Mesenchymal stem cell (in vitro differentiated cells and primary cell): ENCODE measurements around the gene ACSF3.

ENCODE experiments used
- DNase-seq: peaks from one replicate; pipeline ENCODE4 v3.0.0-alpha.2; 2013
- H2AFZ ChIP-seq: one replicate; pipeline ENCODE4 v1.6.1; 2013; ENCODE audit warnings: low read depth, mild to moderate bottlenecking, control low read depth, inconsistent platforms, low read length, moderate library complexity
- H2AK5ac ChIP-seq: 2 replicates; pipeline ENCODE4 v1.6.1; 2013; ENCODE audit warnings: low read length, moderate library complexity, mild to moderate bottlenecking, inconsistent platforms; ENCODE audit not compliant: severe bottlenecking
- H2BK120ac ChIP-seq: one replicate; pipeline ENCODE4 v1.6.1; 2013; ENCODE audit warnings: low read depth, mild to moderate bottlenecking, inconsistent platforms, low read length, moderate library complexity
- H2BK12ac ChIP-seq, 2 experiments: one replicate each; pipeline ENCODE4 v1.6.1; 2013; ENCODE audit warnings: inconsistent platforms in 2 of 2, low read length in 2 of 2, mild to moderate bottlenecking in 2 of 2, moderate library complexity in 2 of 2, control low read depth in 1 of 2
- H2BK15ac ChIP-seq: one replicate; pipeline ENCODE4 v1.6.1; 2013; ENCODE audit warnings: mild to moderate bottlenecking, low read depth, inconsistent platforms; ENCODE audit not compliant: poor library complexity, severe bottlenecking
- H2BK5ac ChIP-seq: 2 replicates; pipeline ENCODE4 v1.6.1; 2013; ENCODE audit warnings: low read depth, mild to moderate bottlenecking, low read length, control low read depth, inconsistent platforms; ENCODE audit not compliant: poor library complexity, severe bottlenecking
- H3K14ac ChIP-seq, 2 experiments: one replicate each; pipeline ENCODE4 v1.6.1; 2013; ENCODE audit warnings: inconsistent platforms in 2 of 2, low read length in 2 of 2, control low read depth in 1 of 2, mild to moderate bottlenecking in 1 of 2, moderate library complexity in 1 of 2
- H3K18ac ChIP-seq, 2 experiments: one replicate each; pipeline ENCODE4 v1.6.1; 2013; ENCODE audit warnings: inconsistent platforms in 2 of 2, low read length in 2 of 2, control low read depth in 1 of 2, low read depth in 1 of 2, mild to moderate bottlenecking in 1 of 2
- H3K23ac ChIP-seq, 2 experiments: one replicate each; pipeline ENCODE4 v1.6.1; 2013; ENCODE audit warnings: inconsistent platforms in 2 of 2, low read length in 2 of 2, mild to moderate bottlenecking in 2 of 2, moderate library complexity in 2 of 2, control low read depth in 1 of 2
- H3K27ac ChIP-seq: 2 replicates; pipeline ENCODE4 v1.5.1; 2013; ENCODE audit warnings: mild to moderate bottlenecking, moderate library complexity, low read length, control low read depth, inconsistent platforms; ENCODE audit not compliant: poor library complexity, severe bottlenecking
- H3K27me3 ChIP-seq, 2 experiments: 2 replicates each; pipeline versions ENCODE4 v1.6.1 to v1.7.0; 2013; ENCODE audit warnings: low read length in 2 of 2, mild to moderate bottlenecking in 2 of 2, moderate library complexity in 2 of 2, control low read depth in 1 of 2, inconsistent platforms in 1 of 2; ENCODE audit not compliant: control insufficient read depth in 1 of 2, insufficient read depth in 1 of 2
- H3K36me3 ChIP-seq, 2 experiments: 2 replicates each; pipeline versions ENCODE4 v1.6.1 to v1.7.0; 2013; ENCODE audit warnings: low read length in 2 of 2, control low read depth in 1 of 2, inconsistent platforms in 1 of 2, low read depth in 1 of 2, mild to moderate bottlenecking in 1 of 2; ENCODE audit not compliant: insufficient read depth in 2 of 2, control insufficient read depth in 1 of 2
- H3K4ac ChIP-seq, 2 experiments: one replicate each; pipeline ENCODE4 v1.6.1; 2013; ENCODE audit warnings: inconsistent platforms in 2 of 2, low read length in 2 of 2, mild to moderate bottlenecking in 2 of 2, moderate library complexity in 2 of 2, control low read depth in 1 of 2, low read depth in 1 of 2
- H3K4me1 ChIP-seq: 2 replicates; pipeline ENCODE4 v1.6.1; 2013; ENCODE audit warnings: low read depth, low read length, control low read depth; ENCODE audit not compliant: control insufficient read depth, insufficient read depth
- H3K4me2 ChIP-seq: 2 replicates; pipeline ENCODE4 v1.6.1; 2013; ENCODE audit warnings: low read length, mild to moderate bottlenecking, inconsistent platforms; ENCODE audit not compliant: poor library complexity, severe bottlenecking
- H3K4me3 ChIP-seq, 2 experiments: 2 replicates each; pipeline versions ENCODE4 v1.5.1 to v1.7.0; 2013; ENCODE audit warnings: low read length in 2 of 2, mild to moderate bottlenecking in 2 of 2, control low read depth in 1 of 2, low read depth in 1 of 2; ENCODE audit not compliant: insufficient read depth in 1 of 2
- H3K79me1 ChIP-seq: replicated peaks from 2 replicates; pipeline ENCODE4 v1.6.1; 2013; ENCODE audit warnings: mild to moderate bottlenecking, control low read depth, low read length, inconsistent platforms; ENCODE audit not compliant: poor library complexity, severe bottlenecking
- H3K9ac ChIP-seq: 2 replicates; pipeline ENCODE4 v1.7.0; 2013; ENCODE audit warnings: mild to moderate bottlenecking, low read length, moderate library complexity
- H3K9me3 ChIP-seq: 2 replicates; pipeline ENCODE4 v1.7.0; 2013; ENCODE audit warnings: mild to moderate bottlenecking, low read length; ENCODE audit not compliant: control insufficient read depth
- H4K8ac ChIP-seq: one replicate; pipeline ENCODE4 v1.6.1; 2013; ENCODE audit warnings: inconsistent platforms, mild to moderate bottlenecking, low read length, moderate library complexity
- H4K91ac ChIP-seq: one replicate; pipeline ENCODE4 v1.6.1; 2013; ENCODE audit warnings: mild to moderate bottlenecking, low read length, inconsistent platforms
- WGBS: methylation state at CpG from one replicate; pipeline ENCODE4 v1.1.7; 2013; ENCODE audit warnings: mixed read lengths; 5-methylcytosine and 5-hydroxymethylcytosine counted together

The ACSF3 gene

GRCh38 chr16:89049484-89050118 is 44.1 kb upstream of the ACSF3 start:
- no peak overlapping the region for H3K14ac ChIP-seq
- no peak overlapping the region for H3K4me2 ChIP-seq
- H3K18ac ChIP-seq, result no peak overlapping the region
- H2BK15ac ChIP-seq, result no peak overlapping the region
- no peak overlapping the region for H3K4ac ChIP-seq
- no peak overlapping the region for H3K27ac ChIP-seq
- H3K4me1 ChIP-seq, result no peaks in the 10 kb centered on the region
- H2BK12ac ChIP-seq, result no peak overlapping the region
- no peak overlapping the region for H4K91ac ChIP-seq
- no peak overlapping the region for H3K4me3 ChIP-seq
- H3K36me3 ChIP-seq, result no peaks in the 10 kb centered on the region
- no peak overlapping the region for H4K8ac ChIP-seq
- no peak overlapping the region for H3K23ac ChIP-seq
- no peak overlapping the region for H2BK5ac ChIP-seq
- H2BK120ac ChIP-seq, result no peak overlapping the region
- no peaks in the 10 kb centered on the region for H3K79me1 ChIP-seq
- H3K27me3 ChIP-seq, result peaks cover 3 to 91% of the 10 kb centered on the region in 2 experiments
- no peak overlapping the region for H2AK5ac ChIP-seq
- H3K9ac ChIP-seq, result no peak overlapping the region
- 81% methylated on average over 22 of the region's 22 CpGs for WGBS
- peaks cover 5% of the 10 kb centered on the region for H3K9me3 ChIP-seq
- H2AFZ ChIP-seq, result no peak overlapping the region
- DNase-seq, result no peak

GRCh38 chr16:89050119-89050867 is 43.4 kb upstream of the ACSF3 start:
- DNase-seq, result no peak
- Histone ChIP-seq H3K9ac (no peak overlapping the region), H3K27ac (no peak overlapping the region), H2BK5ac (no peak overlapping the region), H3K18ac (no peak overlapping the region), H3K4me2 (no peak overlapping the region), H2BK12ac (no peak overlapping the region), H4K91ac (no peak overlapping the region), H3K36me3 (no peaks in the 10 kb centered on the region), H4K8ac (no peak overlapping the region), H2BK120ac (no peak overlapping the region), H3K27me3 (peaks cover 3 to 90% of the 10 kb centered on the region in 2 experiments), H3K9me3 (peaks cover 5% of the 10 kb centered on the region), H2AK5ac (no peak overlapping the region), H3K79me1 (no peaks in the 10 kb centered on the region), H3K4me3 (no peak overlapping the region), H3K14ac (no peak overlapping the region), H3K4me1 (no peaks in the 10 kb centered on the region), H3K23ac (no peak overlapping the region), H3K4ac (no peak overlapping the region), H2AFZ (no peak overlapping the region), H2BK15ac (no peak overlapping the region)
- WGBS, result 84% methylated on average over 17 of the region's 21 CpGs

DNA sequence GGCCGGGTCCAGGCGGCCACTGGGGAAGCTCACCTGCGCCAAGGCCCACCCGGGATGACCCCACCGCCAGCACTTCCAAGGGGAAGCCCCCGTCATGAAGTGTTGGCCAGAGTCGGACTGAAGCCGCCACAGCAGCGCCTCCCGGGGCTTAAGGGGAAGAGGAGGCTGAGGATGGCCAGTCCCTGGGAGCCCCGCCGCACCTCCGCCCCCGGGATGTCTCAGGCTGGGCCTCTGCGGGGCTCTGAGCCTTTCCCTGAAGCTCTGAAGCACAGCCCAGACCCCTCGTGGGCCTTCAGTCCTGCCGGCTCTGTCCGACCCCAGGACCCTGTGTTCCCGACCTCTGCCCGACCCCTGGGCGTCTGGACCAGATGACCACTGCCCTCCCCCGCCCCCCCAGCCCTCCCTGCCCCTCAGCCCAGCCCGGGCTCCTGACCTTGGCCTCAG is 42.8 kb upstream of the ACSF3 start:
- Histone ChIP-seq H3K36me3 (no peaks in the 10 kb centered on the region), H3K4me2 (no peak overlapping the region), H3K4me3 (no peak overlapping the region), H3K14ac (no peak overlapping the region), H2BK12ac (no peak overlapping the region), H3K4me1 (no peaks in the 10 kb centered on the region), H2BK5ac (no peak overlapping the region), H3K27ac (no peak overlapping the region), H2AFZ (no peak overlapping the region), H4K8ac (no peak overlapping the region), H2BK15ac (no peak overlapping the region), H2AK5ac (no peak overlapping the region), H3K9ac (no peak overlapping the region), H4K91ac (no peak overlapping the region), H3K27me3 (peaks cover 3 to 90% of the 10 kb centered on the region in 2 experiments), H3K9me3 (peaks cover 1% of the 10 kb centered on the region), H3K18ac (no peak overlapping the region), H3K4ac (no peak overlapping the region), H2BK120ac (no peak overlapping the region), H3K79me1 (no peaks in the 10 kb centered on the region), H3K23ac (no peak overlapping the region)
- no peak for DNase-seq
- 69% methylated on average over 23 of the region's 23 CpGs for whole genome bisulfite sequencing

- H2BK15ac ChIP-seq, result no peak overlapping the region
- H3K4ac ChIP-seq, result no peak overlapping the region
- no peak overlapping the region for H2BK120ac ChIP-seq
- H3K79me1 ChIP-seq, result no peaks in the 10 kb centered on the region
- H3K27ac ChIP-seq, result no peak overlapping the region
- H3K4me1 ChIP-seq, result no peaks in the 10 kb centered on the region
- no peak overlapping the region for H2AK5ac ChIP-seq
- H2AFZ ChIP-seq, result no peak overlapping the region
- H3K4me3 ChIP-seq, result no peak overlapping the region
- 90% methylated on average over 22 of the region's 22 CpGs for WGBS
- H3K4me2 ChIP-seq, result no peak overlapping the region
- DNase-seq, result no peak
- H3K23ac ChIP-seq, result no peak overlapping the region
- no peaks in the 10 kb centered on the region for H3K36me3 ChIP-seq
- no peak overlapping the region for H4K91ac ChIP-seq
- H3K9me3 ChIP-seq, result no peaks in the 10 kb centered on the region
- H3K9ac ChIP-seq, result no peak overlapping the region
- H4K8ac ChIP-seq, result no peak overlapping the region
- no peak overlapping the region for H3K18ac ChIP-seq
- H3K27me3 ChIP-seq, result peaks cover 3 to 90% of the 10 kb centered on the region in 2 experiments
- no peak overlapping the region for H2BK12ac ChIP-seq
- H2BK5ac ChIP-seq, result no peak overlapping the region
- H3K14ac ChIP-seq, result no peak overlapping the region
These were observed 42.0 kb upstream of the ACSF3 start for GRCh38 chr16:89051521-89052166.
